T-helper 9 cell (primary cell): ENCODE data around the gene ATAD1.

Source experiments
- DNase-seq: peaks from one replicate; pipeline ENCODE4 v3.0.0-alpha.2; 2020

The ATAD1 gene

GRCh38 chr10:87707254-87707653 is 110.8 kb downstream of the ATAD1 start:
- DNase-seq = no peak

DNA sequence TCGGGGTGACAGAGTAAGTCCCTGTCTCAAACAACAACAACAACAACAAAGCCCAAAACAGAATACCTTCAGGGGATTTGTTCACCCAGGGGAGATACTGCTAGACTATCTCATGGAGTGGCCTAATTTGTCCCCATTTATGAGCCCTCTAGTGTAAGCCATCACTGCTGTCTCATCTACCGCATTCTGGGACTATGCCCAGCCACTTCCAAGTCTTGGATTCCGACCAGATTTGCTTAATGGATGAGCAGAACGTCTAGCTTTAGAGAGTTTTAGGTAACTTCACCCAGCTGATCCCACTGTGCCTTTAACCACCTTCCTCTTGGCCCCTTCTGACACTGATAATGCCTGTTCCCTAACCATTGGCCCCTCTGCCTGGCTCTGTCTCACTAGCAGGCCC is 111.3 kb downstream of the ATAD1 start:
- no peak for DNase-seq

DNA sequence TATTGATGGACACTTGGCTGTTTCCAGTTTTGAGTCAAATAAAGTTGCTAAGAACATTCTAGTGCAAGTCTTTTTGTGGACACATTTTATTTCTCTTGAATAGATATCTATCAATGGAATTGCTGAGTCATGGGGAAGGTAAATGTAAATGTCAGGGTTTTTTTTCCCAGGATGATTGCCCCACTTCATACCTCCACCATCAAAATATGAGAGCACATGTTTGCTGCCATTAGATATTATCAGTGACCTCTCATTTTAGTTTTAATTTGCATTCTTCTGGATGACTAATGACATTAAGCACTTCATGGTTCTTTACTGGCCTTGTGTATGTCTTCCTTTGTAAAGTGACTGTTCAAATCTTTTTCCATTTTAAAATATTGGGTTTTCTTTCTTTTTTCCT is 112.7 kb downstream of the ATAD1 start:
- DNase-seq = no peak

- DNase-seq = no peak
Observed at GRCh38 chr10:87703771-87704170, 114.3 kb downstream of the ATAD1 start.

- no peak for DNase-seq
Observed at GRCh38 chr10:87702973-87703294, 115.1 kb downstream of the ATAD1 start.

DNA sequence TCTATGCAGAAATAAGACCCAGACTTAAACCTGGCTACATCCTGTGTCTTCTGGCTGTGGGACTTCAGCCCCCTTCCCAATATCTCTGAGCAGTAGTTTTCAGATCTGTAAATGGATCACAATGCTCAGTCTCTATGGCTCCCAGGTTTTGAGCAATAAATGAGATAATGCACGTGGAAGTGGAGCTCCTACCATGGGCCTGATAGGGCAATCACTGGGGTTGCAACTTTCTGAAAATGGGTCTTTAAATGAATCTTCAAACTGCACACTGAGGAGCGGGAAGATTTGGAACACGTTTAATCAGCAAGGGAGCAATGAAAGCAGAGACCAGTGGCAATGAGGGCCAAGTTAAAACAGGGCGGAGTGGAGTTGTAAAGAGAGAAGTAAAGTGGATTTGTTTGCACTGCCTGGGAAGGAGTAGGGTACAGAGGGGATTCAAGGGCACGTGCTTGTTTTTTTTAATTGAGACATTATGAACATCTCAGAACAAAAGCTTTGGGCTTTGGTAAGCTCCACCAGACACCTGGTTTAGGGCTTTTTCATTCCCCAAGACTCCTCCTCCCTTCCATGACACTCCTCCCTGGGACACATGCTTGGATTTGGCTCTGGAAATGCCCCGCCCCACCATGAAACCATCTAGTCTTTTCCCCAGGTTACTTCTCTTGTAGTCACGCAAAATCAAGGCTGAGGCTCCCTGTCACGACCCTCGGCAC is 115.6 kb downstream of the ATAD1 start:
- no peak for DNase-seq
